ENCODE data around the gene SLC7A10. TPM values are rescaled to one million over a fixed set of nuclear protein-coding genes. Genes with fewer than 3 reads are reported as not detected.
"Not testable (repeated sequence)": the region's sequence is repeated elsewhere in the genome, so short reads cannot be mapped to it uniquely, and the experiment has no call there.

SLC7A10 gene
- total RNA-seq, 3 donors from 2014 or later = not detected

DNA sequence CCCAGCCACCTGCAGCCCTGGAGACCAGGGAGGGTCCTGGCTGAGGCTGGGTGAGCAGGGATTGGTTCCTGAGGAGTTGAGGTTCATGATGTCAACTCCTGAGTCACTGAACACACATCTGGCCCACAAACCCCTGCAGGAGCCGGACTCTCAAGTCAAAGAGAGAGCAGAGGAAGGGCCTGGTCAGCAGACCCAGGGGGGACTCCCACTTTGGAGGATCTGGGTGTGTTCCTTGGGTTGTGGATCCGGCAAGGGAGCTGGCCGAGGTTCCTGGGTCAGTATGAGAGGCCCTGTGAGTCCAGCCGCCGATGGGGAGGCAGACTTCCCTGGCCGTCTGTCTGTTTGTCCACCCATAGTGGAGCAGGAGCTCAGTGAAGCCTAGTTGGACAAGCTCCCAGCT lies 4.0 kb downstream of the SLC7A10 start:
- ATAC-seq = no peak
- Mint-ChIP-seq H3K27me3 (ENCODE audit: low read depth) (peaks cover 41% of the 10 kb centered on the region), H3K4me1 (ENCODE audit: low read depth) (peaks cover 10% of the 10 kb centered on the region), H3K9me3 (no peaks in the 10 kb centered on the region), H3K36me3 (ENCODE audit: insufficient read depth) (no peaks in the 10 kb centered on the region), H3K4me3 (no peak overlapping the region)
- no peak for DNase-seq

DNA sequence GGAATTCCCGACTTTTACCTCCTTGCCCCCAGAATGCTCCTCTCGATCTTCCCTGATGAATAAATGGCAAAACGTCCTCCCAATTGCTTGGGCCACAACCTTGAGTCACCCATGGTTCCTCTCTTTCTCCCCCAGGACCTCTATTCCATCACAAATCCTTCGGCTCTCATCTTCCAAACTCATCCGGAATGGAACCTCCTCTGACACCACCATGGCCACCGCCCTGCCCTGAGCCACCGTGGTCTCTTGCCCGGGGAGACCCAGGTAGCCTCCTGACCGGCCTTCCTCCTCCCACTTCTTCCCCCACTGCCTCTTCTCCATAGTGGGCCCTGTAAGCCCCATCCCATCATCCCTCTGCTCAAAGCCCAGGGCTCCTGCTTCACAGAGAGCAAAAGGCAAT lies 4.9 kb downstream of the SLC7A10 start:
- Mint-ChIP-seq H3K9me3 (no peaks in the 10 kb centered on the region), H3K36me3 (ENCODE audit: insufficient read depth) (no peaks in the 10 kb centered on the region), H3K4me3 (no peak overlapping the region), H3K27me3 (ENCODE audit: low read depth) (peaks cover 33% of the 10 kb centered on the region), H3K4me1 (ENCODE audit: low read depth) (peaks cover 3% of the 10 kb centered on the region)
- DNase-seq = no peak
- no peak for ATAC-seq

DNA sequence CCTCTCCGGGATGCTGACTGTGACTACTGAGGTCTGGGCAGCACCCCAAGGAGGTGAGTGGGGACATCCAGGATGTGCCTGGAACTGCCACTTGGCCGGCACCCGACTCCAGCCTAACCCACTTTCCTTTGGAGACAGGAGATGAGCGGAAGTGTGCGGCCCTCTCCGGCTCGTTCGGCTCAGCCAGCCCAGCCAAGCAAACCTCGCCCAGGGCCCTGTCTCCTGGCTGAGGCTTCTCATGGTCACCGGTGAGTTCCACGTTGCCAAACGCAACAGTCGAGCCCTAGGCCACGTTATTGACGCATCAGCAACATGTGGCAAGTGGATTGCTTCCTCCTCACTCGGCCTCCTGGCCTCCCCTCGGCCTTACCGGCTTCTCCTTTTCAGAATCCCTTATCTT lies 5.5 kb downstream of the SLC7A10 start:
- H3K4me3 Mint-ChIP-seq = no peak overlapping the region
- H3K4me1 Mint-ChIP-seq (ENCODE audit: low read depth) = peaks cover 3% of the 10 kb centered on the region
- no peaks in the 10 kb centered on the region for H3K9me3 Mint-ChIP-seq
- peaks cover 32% of the 10 kb centered on the region for H3K27me3 Mint-ChIP-seq (ENCODE audit: low read depth)
- no peaks in the 10 kb centered on the region for H3K36me3 Mint-ChIP-seq (ENCODE audit: insufficient read depth)
- no peak for ATAC-seq
- no peak for DNase-seq

DNA sequence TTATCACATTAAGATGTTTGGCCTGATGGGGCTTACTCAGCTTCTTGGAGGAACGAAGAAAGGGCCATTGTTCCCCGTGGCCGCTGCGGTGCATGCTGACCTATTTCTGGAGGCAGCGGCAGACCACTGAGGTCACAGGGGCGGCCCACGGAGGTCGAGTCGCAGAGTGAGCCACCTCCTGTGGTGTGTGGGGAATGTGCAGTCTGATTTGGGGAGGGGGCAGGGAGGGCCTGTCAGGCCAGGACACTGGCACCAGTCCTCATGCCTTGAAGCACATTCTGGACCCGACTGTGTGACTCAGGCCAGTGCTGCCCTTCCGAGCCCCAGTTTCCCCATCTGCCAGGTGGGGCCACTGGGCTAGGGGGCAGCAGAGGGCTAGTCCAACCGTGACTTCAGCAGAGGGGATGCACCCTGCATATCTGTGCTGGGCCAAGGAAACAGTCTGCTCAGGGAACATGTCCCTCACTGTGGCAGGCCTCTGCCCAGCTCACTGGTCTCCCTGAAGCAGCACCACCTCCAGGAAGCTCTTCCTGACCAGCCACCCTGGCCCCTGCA lies 6.3 kb downstream of the SLC7A10 start:
- Mint-ChIP-seq H3K9me3 (no peaks in the 10 kb centered on the region), H3K4me3 (no peak overlapping the region), H3K4me1 (ENCODE audit: low read depth) (no peaks in the 10 kb centered on the region), H3K27me3 (ENCODE audit: low read depth) (peaks cover 25% of the 10 kb centered on the region), H3K36me3 (ENCODE audit: insufficient read depth) (no peaks in the 10 kb centered on the region)
- DNase-seq = no peak
- ATAC-seq = no peak

DNA sequence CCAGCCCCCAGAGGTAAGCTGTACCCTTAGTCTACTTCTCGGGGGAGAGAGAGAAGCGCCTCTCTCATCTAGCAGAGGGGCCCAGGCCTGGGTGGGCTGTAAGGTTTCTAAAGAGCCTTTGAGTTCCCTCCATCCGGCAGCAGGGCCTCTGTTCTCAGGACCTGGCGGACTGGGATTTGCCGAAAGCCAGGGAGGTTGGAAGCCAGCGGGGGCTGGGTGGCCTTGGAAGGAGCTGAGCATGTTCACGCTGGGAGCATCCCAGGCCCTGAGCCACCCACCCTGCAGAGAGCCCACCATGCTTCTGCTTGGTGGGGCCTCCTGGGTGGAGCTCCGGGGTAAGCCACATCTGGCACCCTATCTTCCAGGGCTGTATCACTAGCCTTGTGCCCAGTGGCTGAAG lies 7.8 kb downstream of the SLC7A10 start:
- Mint-ChIP-seq H3K36me3 (ENCODE audit: insufficient read depth) (no peaks in the 10 kb centered on the region), H3K4me3 (no peak overlapping the region), H3K9me3 (no peaks in the 10 kb centered on the region), H3K27me3 (ENCODE audit: low read depth) (peaks cover 16% of the 10 kb centered on the region), H3K4me1 (ENCODE audit: low read depth) (no peaks in the 10 kb centered on the region)
- DNase-seq = no peak
- no peak for ATAC-seq

DNA sequence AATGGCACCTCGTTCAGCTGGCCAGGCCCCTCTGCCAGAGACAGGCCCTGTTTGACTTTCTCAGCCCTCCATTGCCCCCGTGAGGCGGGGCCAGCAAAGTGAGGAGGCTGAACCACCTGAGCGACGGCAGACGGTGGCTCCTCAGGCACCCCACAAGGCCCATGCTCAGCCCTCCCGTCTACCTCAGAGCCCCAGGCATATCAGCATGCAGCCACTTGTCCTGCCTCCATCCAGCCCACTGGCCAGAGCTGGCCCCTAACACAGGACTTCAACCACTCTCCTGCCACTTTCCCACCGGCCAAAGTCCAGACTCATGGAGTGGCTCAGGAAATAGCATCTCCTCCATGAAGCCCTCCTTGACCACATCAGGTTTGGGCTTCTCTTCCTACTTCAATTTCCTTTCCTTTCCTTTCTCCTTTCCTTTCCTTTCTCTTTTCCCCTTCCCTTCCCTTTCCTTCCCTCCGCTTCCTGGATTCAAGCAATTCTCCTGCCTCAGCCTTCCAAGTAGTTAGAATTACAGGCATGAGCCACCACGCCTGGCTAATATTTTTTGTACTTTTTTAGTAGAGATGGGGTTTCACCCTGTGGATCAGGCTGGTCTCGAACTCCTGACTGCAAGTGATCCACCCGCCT lies 9.3 kb downstream of the SLC7A10 start:
- Mint-ChIP-seq H3K27me3 (ENCODE audit: low read depth) (peaks cover 11% of the 10 kb centered on the region), H3K4me3 (no peak overlapping the region), H3K9me3 (no peaks in the 10 kb centered on the region), H3K36me3 (ENCODE audit: insufficient read depth) (no peaks in the 10 kb centered on the region), H3K4me1 (ENCODE audit: low read depth) (no peaks in the 10 kb centered on the region)
- DNase-seq = no peak
- no peak for ATAC-seq

DNA sequence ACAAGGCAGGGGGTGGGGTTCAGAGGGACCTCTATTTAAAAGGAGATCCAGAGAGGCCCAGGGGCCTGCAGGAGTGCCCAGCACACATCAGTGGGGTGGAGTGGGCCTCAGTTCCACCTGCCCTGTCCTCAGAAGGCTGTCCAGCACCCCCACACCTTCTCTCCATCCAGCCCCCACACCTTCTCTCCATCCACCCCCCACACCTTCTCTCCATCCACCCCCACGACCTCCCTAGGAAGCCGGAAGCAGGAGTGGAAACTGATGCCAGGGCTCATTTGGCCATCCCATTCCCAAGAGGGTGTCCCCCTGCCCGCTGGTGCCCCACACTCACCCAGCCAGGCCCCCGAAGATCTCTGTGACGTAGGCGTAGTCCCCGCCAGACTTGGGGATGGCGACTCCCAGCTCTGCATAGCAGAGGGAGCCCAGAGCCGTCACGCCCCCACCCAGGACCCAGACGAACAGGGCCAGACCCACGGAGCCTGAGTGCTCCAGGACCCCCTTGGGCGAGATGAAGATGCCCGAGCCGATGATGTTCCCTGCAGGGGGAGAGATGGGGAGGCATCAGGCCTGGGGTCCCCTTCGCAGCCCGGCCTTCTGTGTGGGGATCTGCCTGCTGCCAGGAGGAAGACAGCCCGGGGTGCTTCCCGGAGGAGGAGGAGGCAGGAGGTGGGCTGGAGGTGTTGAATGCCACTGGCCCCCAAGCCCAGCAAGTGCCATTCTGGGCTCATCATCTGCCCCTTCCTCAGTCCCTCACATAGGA lies 10.0 kb downstream of the SLC7A10 start:
- Mint-ChIP-seq H3K4me1 (ENCODE audit: low read depth) (no peaks in the 10 kb centered on the region), H3K36me3 (ENCODE audit: insufficient read depth) (no peaks in the 10 kb centered on the region), H3K4me3 (no peak overlapping the region), H3K9me3 (no peaks in the 10 kb centered on the region), H3K27me3 (ENCODE audit: low read depth) (peaks cover 4% of the 10 kb centered on the region)
- no peak for DNase-seq
- ATAC-seq = no peak

DNA sequence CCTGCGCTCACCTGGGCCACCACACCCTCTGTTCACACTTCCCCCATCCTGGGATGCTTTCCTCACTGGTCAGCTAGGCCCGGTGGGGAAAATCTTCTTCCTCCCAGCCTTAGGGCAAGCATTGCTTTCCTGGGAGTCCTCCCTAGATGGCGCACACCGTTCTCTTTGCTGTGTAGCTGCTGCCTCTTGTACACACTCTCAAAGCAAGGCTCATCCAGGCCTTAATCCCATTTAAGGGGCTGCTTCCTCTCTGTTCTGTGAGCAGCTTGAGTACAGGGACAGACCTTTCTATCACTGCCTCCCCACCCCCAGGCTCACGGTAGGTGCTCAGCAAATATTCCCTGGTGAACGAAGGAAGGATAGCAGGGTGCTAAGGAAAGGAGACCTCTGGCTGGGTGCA lies 11.1 kb downstream of the SLC7A10 start:
- H3K9me3 Mint-ChIP-seq = no peaks in the 10 kb centered on the region
- H3K36me3 Mint-ChIP-seq (ENCODE audit: insufficient read depth) = no peaks in the 10 kb centered on the region
- H3K4me1 Mint-ChIP-seq (ENCODE audit: low read depth) = no peaks in the 10 kb centered on the region
- DNase-seq = no peak
- no peak for ATAC-seq
- no peak overlapping the region for H3K4me3 Mint-ChIP-seq
- no peaks in the 10 kb centered on the region for H3K27me3 Mint-ChIP-seq (ENCODE audit: low read depth)

DNA sequence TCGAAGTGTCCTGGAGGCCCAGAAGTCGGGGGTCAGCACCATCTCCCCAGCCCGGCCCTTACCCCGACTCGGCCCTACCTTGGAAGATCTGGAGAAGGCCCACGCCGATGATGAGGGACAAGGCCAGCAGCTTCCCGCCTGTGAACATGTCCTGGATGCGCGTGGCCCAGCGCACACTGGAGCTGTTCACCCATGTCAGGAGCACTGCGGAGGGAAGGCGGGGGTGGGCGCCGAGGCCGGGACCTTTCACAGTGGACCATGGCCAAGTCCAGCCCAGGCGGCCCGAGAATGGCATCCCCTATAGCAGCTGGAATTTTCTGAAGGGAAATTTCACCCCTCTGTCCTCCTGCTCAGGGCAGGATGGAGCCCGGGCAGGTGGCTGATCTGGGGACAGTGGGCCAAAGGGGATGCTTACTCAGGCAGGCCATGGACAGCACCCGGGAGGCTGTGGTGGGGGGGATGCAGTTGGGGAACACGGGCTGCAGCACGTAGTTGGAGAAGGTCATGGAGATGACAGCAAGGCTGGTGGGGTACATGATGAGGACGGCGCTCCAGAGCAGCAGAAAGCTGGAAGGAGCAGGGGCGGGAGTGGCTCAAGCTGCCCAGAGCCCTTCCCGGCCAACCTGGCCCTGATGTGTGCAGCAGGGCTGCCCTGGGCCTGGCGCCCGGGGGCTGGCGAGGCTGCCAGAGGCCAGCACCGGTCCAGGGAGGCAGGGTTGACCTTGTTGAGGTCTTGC lies 13.0 kb downstream of the SLC7A10 start:
- ATAC-seq (no peak), DNase-seq (no peak)
- no peaks in the 10 kb centered on the region for H3K9me3 Mint-ChIP-seq
- H3K27me3 Mint-ChIP-seq (ENCODE audit: low read depth) = no peaks in the 10 kb centered on the region
- no peaks in the 10 kb centered on the region for H3K4me1 Mint-ChIP-seq (ENCODE audit: low read depth)
- no peak overlapping the region for H3K4me3 Mint-ChIP-seq
- H3K36me3 Mint-ChIP-seq (ENCODE audit: insufficient read depth) = no peaks in the 10 kb centered on the region

DNA sequence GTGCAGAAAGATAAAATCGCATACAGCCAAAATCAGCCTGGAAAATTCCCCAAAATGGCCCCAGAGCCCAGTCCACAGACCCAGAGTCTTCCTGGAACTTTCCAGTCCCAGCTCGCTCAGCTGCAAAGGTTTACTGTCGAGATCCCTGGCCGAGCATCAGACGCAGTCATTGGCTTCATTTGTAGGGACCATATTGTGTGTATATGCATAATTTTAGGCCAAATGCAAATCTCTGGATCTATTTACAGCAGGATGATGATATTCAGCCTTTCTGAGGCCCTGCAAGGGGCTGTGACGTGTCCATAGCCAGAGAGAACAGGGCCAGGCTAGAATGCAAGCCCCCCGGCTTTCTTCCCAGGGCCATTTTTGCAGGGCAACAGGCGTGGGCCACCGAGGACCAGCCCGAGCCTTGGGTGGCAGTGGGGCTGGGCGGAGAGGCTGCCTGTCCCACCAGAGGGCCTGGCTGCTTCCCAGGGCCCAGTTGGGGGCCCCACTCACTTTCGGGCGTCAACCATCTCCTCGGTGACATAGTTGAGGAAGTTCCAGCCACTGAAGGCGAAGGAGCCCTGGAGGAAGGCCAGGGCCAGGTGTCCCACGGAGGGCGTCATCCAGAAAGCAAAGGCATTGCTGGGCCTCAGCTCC lies 13.7 kb downstream of the SLC7A10 start:
- Mint-ChIP-seq H3K4me1 (ENCODE audit: low read depth) (no peaks in the 10 kb centered on the region), H3K27me3 (ENCODE audit: low read depth) (no peaks in the 10 kb centered on the region), H3K9me3 (no peaks in the 10 kb centered on the region), H3K4me3 (no peak overlapping the region), H3K36me3 (ENCODE audit: insufficient read depth) (no peaks in the 10 kb centered on the region)
- no peak for ATAC-seq
- DNase-seq = no peak

DNA sequence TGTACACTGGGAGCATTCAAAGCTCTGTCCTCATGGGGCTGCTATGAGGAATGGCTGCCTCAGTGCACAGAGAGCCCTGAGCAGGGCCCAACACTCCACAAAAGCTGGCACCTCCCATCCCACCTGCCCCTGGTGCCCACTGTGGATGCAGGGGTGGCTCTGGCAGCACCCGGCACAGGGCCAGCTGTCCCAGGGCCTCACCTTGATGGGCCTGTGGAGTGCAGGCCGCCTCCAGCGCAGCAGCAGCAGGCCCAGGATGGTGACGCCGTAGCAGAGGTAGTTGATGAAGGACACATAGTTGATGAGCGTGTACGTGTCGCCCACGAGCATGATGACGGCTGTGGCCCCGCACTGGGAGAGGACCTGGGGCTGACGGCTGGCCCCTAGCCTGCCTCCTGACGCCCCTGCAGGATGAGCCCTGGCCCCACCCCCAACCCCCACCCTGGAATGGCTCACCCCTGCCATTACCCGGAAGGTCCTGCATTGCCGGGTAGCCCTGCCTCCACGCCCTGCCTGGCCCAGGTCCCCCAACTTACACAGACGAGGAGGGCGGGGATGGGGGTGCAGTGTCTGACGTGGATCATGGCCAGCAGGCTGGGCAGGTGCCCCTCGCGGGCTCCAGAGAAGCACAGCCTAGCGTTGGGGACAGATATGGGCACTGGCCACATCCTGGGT lies 15.2 kb downstream of the SLC7A10 start:
- Mint-ChIP-seq H3K9me3 (no peaks in the 10 kb centered on the region), H3K4me3 (no peak overlapping the region), H3K36me3 (ENCODE audit: insufficient read depth) (no peaks in the 10 kb centered on the region), H3K27me3 (ENCODE audit: low read depth) (no peaks in the 10 kb centered on the region), H3K4me1 (ENCODE audit: low read depth) (no peaks in the 10 kb centered on the region)
- no peak for ATAC-seq
- no peak for DNase-seq

DNA sequence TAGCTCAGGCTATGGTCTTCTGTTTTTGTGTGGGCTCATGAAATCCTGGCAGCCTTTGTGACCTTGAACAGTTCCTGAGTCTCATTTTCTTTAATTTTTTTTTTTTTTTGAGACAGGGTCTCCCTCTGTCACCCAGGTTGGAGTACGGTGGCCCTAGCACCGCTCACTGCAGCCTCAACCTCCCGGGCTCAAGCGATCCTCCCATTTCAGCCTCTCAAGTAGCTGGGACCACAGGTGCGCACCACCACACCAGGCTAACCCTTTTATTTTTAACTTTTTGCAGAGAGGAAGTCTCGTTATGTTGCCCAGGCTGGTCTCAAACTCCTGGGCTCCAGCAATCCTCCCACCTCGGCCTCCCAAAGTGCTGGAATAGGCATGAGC lies 15.8 kb downstream of the SLC7A10 start:
- H3K9me3 Mint-ChIP-seq; H3K36me3 Mint-ChIP-seq (ENCODE audit: insufficient read depth); H3K4me1 Mint-ChIP-seq (ENCODE audit: low read depth); H3K27me3 Mint-ChIP-seq (ENCODE audit: low read depth); H3K4me3 Mint-ChIP-seq; DNase-seq; ATAC-seq: not testable (repeated sequence)

DNA sequence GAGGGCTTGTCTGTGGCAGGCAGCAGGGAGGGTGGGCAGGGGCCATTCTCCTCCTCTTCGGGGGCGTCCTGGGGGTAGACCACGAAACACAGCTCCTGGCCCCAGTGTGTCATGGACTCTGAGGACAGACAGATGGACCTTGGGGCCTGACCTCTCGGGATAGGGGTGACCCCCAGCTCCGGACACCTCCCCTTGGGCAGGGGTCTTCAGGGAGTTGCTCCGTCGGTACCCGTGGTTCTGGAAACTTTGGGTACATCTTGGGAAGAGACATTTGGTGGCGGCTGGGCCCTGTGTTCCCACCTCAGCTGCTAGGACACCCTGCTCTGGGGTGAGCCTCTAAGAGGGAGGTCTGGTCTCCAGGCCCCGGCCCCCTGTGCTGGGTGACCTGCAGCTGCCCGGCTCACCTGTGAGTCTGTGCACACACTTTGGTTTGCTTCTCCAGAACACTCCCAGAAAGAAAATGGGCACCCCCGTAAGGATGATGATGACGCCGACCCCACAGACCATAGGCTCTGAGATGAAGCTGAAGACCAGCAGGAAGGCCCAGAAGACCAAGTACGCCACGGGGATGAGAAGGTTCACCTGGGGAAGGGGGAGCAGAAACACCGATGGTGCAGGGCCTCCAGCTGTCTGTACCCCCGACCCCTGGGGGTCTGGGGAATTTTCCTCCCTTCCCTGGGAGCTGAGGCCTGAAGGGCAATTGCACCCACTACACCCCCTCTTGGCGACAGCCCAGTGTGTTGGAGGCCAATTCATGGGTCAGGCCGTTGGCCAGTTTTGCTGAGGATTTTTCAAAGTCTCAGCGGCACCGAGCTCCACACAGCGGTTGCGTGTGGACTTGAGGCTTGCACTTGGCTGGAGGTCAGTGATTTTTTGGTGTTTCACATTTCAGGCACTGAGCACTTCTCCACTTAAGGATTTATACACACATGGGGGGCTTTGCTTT lies 16.5 kb downstream of the SLC7A10 start:
- no peaks in the 10 kb centered on the region for H3K27me3 Mint-ChIP-seq (ENCODE audit: low read depth)
- ATAC-seq (no peak), DNase-seq (no peak)
- no peaks in the 10 kb centered on the region for H3K36me3 Mint-ChIP-seq (ENCODE audit: insufficient read depth)
- no peaks in the 10 kb centered on the region for H3K9me3 Mint-ChIP-seq
- H3K4me1 Mint-ChIP-seq (ENCODE audit: low read depth) = no peaks in the 10 kb centered on the region
- H3K4me3 Mint-ChIP-seq = no peak overlapping the region

All from activated T-cell treated with anti-CD3 and anti-CD28 coated beads, Interleukin-2, amount 50 U/mL, for 4 hours (primary cell).